Measurements from ENCODE around the gene ENDOV.

ENDOV gene

DNA sequence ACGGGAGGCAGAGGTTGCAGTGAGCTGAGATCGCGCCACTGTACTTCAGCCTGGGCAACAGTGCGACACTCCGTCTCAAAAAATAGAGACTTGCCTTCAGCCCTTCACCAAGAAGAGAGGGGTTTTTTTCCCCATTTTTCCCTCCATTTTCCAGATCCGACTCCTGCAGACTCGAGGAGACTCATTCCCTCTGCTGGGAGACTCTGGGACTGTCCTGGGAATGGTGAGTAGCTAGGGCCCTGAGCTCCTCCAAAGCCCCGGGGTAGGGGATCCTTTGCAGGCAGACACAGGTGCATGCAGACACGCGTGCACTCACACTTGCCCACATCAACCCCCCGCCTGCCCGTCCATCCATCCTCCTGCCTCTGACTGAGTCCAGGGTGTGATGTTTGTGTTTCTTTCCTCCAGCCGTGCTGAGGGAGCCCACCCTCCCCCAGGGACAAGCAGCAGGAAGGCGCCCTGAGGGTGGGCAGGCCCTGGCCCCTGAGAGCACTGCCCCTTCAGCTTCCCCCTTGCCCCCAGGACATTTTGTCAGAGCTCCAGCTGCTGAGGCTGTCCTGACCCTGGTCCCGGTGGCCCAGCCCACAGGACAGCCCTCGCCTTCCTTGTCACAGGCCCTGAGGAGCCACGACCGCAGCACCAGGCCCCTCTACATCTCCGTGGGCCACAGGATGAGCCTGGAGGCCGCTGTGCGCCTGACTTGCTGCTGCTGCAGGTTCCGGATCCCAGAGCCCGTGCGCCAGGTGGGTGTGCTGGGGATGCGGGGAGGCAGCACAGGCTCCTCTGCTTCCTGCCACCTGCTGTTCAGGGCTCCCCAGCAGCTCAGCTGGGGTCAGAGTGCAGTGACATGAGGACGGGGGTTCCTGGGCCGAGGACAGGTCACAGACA lies 10.2 kb downstream of the ENDOV start:
- TF ChIP-seq TAF1 (IDR thresholded peaks at IDR 0.05; ENCODE audit: low read depth): no peak
- TF ChIP-seq, protein P1, sequence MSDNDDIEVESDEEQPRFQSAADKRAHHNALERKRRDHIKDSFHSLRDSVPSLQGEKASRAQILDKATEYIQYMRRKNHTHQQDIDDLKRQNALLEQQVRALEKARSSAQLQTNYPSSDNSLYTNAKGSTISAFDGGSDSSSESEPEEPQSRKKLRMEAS (IDR thresholded peaks at IDR 0.05): no peak
- no peak for TF ChIP-seq EGR1 (IDR thresholded peaks at IDR 0.05)
- TF ChIP-seq FOXM1 (IDR thresholded peaks at IDR 0.05; ENCODE audit: borderline replicate concordance, low read depth): no peak
- TF ChIP-seq NFIC (IDR thresholded peaks at IDR 0.05): no peak
- TF ChIP-seq CEBPB (IDR thresholded peaks at IDR 0.05): no peak
- TF ChIP-seq RAD21 (IDR thresholded peaks at IDR 0.05; ENCODE audit: low read depth): no peak
- TF ChIP-seq YY1 (IDR thresholded peaks at IDR 0.05; ENCODE audit: low read depth): no peak
- TF ChIP-seq, protein P2, sequence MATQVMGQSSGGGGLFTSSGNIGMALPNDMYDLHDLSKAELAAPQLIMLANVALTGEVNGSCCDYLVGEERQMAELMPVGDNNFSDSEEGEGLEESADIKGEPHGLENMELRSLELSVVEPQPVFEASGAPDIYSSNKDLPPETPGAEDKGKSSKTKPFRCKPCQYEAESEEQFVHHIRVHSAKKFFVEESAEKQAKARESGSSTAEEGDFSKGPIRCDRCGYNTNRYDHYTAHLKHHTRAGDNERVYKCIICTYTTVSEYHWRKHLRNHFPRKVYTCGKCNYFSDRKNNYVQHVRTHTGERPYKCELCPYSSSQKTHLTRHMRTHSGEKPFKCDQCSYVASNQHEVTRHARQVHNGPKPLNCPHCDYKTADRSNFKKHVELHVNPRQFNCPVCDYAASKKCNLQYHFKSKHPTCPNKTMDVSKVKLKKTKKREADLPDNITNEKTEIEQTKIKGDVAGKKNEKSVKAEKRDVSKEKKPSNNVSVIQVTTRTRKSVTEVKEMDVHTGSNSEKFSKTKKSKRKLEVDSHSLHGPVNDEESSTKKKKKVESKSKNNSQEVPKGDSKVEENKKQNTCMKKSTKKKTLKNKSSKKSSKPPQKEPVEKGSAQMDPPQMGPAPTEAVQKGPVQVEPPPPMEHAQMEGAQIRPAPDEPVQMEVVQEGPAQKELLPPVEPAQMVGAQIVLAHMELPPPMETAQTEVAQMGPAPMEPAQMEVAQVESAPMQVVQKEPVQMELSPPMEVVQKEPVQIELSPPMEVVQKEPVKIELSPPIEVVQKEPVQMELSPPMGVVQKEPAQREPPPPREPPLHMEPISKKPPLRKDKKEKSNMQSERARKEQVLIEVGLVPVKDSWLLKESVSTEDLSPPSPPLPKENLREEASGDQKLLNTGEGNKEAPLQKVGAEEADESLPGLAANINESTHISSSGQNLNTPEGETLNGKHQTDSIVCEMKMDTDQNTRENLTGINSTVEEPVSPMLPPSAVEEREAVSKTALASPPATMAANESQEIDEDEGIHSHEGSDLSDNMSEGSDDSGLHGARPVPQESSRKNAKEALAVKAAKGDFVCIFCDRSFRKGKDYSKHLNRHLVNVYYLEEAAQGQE (IDR thresholded peaks at IDR 0.05; ENCODE audit: low read depth): no peak
- TF ChIP-seq CREB1 (IDR thresholded peaks at IDR 0.05; ENCODE audit: low read depth): no peak
- no peak for TF ChIP-seq TCF12 (IDR thresholded peaks at IDR 0.05; ENCODE audit: low read depth)
- TF ChIP-seq, protein P3, sequence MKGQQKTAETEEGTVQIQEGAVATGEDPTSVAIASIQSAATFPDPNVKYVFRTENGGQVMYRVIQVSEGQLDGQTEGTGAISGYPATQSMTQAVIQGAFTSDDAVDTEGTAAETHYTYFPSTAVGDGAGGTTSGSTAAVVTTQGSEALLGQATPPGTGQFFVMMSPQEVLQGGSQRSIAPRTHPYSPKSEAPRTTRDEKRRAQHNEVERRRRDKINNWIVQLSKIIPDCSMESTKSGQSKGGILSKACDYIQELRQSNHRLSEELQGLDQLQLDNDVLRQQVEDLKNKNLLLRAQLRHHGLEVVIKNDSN (IDR thresholded peaks at IDR 0.05): no peak
- TF ChIP-seq TEAD4 (IDR thresholded peaks at IDR 0.05): no peak
- TF ChIP-seq EP300 (IDR thresholded peaks at IDR 0.05; ENCODE audit: borderline replicate concordance): no peak
- no peak for TF ChIP-seq ZBTB7A (IDR thresholded peaks at IDR 0.05; ENCODE audit: low read depth)

DNA sequence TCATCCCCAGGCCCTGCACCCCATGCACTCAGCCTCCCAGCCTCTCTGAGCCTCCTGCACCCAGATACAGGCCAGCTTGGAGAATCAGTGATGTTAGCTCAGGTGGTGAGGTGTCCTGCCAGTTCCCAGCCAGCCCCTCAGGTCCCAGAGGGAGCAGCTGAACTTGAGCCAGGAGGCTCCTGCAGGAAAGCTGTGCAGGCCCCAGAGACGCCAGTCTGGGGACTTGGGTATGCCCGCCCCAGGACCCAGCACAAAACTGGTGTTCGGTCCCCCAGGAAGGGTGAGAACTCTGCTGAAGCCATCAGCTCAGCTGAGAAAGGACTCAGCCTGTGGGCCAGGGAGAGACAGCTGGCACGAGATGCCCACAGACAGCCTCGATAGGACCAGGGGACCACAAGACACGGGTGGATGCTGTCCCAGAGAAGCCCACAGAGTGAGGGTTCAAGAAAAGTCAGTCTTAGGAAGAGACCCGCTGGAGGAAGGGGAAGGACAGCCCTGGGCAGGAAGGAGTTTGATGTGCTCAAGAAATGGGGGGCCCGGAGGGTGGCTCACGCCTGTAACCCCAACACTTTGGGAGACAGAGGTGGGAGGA lies 11.0 kb downstream of the ENDOV start:
- no peak for TF ChIP-seq FOXM1 (IDR thresholded peaks at IDR 0.05; ENCODE audit: borderline replicate concordance, low read depth)
- TF ChIP-seq, protein P2 (IDR thresholded peaks at IDR 0.05; ENCODE audit: low read depth): no peak
- TF ChIP-seq TCF12 (IDR thresholded peaks at IDR 0.05; ENCODE audit: low read depth): no peak

- TF ChIP-seq NFIC (IDR thresholded peaks at IDR 0.05) (no peak), CEBPB (IDR thresholded peaks at IDR 0.05) (no peak), RAD21 (IDR thresholded peaks at IDR 0.05; ENCODE audit: low read depth) (peak; percentile 93), ZBTB7A (IDR thresholded peaks at IDR 0.05; ENCODE audit: low read depth) (no peak), YY1 (IDR thresholded peaks at IDR 0.05; ENCODE audit: low read depth) (no peak), CREB1 (IDR thresholded peaks at IDR 0.05; ENCODE audit: low read depth) (no peak), TAF1 (IDR thresholded peaks at IDR 0.05; ENCODE audit: low read depth) (no peak), EP300 (IDR thresholded peaks at IDR 0.05; ENCODE audit: borderline replicate concordance) (no peak), TCF12 (IDR thresholded peaks at IDR 0.05; ENCODE audit: low read depth) (no peak), FOXM1 (IDR thresholded peaks at IDR 0.05; ENCODE audit: borderline replicate concordance, low read depth) (no peak), TEAD4 (IDR thresholded peaks at IDR 0.05) (peak; percentile 26; the same call in 1 of the 2 replicates), EGR1 (IDR thresholded peaks at IDR 0.05) (no peak)
- TF ChIP-seq, protein P1 (IDR thresholded peaks at IDR 0.05): no peak
- TF ChIP-seq, protein P2 (IDR thresholded peaks at IDR 0.05; ENCODE audit: low read depth): no peak
- TF ChIP-seq, protein P3 (IDR thresholded peaks at IDR 0.05): no peak
Observed at GRCh38 chr17:80426671-80427326, 11.8 kb downstream of the ENDOV start.

Data from Ishikawa (cell line).